ENCODE measurements around the gene MECR. TPM values are rescaled to one million over a fixed set of nuclear protein-coding genes. Genes with fewer than 3 reads are reported as not detected.

MECR gene
- total RNA-seq, 1 donor: 17.8 TPM

DNA sequence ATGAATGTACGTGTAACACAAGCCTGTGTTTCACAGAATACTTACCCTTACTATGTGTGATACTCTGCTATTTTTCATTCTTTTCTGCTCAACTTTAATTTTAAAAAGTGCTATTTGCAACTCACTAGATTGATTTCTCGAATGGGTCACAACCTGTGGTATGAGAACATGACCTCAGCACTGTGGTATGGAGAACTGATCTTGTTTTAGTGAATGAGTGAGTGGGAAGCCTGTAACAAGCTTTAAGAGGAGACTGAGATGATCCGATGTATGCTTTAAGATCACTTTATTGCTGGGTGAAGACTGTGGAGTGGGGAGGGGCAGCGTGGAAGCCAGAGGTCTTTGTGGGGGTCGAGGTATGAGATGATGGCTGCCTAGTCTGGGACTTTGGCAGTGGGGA lies 21.6 kb downstream of the MECR start:
- DNase-seq (ENCODE audit: low read depth in 2 of 3, low spot score in 2 of 3): no peak

GRCh38 chr1:29208442-29208841 lies 22.3 kb downstream of the MECR start:
- peak in 1 of 3 donors; percentile 32 for DNase-seq (ENCODE audit: low read depth in 2 of 3, low spot score in 2 of 3)

DNA sequence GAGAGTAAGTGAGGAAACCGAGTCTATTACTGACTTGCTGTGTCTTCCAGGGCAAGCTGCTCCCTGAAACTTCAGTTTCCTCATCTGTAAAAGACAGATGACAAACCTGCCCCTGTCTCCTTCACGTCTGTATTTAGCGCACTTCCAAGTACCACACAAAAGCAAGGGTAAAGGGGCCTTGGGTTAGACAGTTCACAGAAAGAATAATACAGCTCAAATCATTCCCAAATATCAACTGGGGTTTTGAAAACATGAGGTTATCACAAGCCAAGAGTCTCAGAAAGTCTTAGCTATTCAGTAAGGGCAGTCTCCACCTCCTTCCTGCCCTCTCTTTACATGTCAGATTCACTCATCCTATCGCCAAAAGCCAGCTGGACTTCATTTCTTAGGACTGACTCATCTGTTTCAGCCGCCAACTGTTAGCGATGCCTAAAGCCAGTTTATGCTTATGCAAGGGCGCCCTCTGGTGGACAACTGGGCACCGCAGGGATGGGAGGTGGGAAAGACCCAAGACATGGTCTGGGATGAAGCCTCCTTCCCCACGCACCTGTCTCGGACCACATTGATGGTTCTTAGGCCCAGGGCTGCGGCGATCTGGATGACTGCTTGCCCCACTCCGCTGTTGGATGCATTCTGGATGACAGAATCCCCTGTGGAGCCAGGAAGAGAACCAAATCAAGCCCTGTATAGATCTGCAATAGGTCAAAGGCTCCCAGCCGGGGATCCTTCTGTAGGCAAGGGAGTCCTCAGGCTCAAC lies 28.0 kb downstream of the MECR start:
- peak; percentile 81 to 94 (median 89) for DNase-seq (ENCODE audit: low read depth in 2 of 3, low spot score in 2 of 3)

DNA sequence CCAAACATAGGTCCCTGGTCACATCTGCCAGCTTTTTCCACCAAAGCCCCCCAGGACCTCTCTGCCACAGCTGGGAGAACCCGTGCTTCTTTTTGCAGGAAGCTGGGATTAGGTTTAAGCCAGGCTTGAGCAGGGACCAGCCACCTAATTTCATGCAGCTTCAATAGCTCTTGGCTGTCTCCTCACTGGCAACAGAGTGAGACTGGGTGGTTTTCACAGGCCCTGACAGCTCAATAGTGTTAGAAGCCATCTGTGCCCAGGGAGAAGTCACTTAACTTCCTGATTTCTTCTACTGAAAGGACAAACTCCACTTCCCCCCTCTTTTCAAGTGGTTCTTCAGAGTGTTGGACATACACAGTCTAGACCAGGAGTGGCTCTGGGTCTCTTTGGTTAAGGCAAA lies 28.7 kb downstream of the MECR start:
- DNase-seq (ENCODE audit: low read depth in 2 of 3, low spot score in 2 of 3): peak in 1 of 3 donors; percentile 54

- DNase-seq (ENCODE audit: low read depth in 2 of 3, low spot score in 2 of 3): no peak
These were observed 29.1 kb downstream of the MECR start for GRCh38 chr1:29201595-29202051.

GRCh38 chr1:29200906-29201594 lies 29.7 kb downstream of the MECR start:
- no peak for DNase-seq (ENCODE audit: low read depth in 2 of 3, low spot score in 2 of 3)

- no peak for DNase-seq (ENCODE audit: low read depth in 2 of 3, low spot score in 2 of 3)
These were observed 32.7 kb downstream of the MECR start for GRCh38 chr1:29197993-29198392.

- peak in 2 of 3 donors; percentile 51 to 67 for DNase-seq (ENCODE audit: low read depth in 2 of 3, low spot score in 2 of 3)
These were observed 33.2 kb downstream of the MECR start for GRCh38 chr1:29197590-29197924.

- DNase-seq (ENCODE audit: low read depth in 2 of 3, low spot score in 2 of 3): no peak
These were observed 33.7 kb downstream of the MECR start for GRCh38 chr1:29196863-29197589.

DNA sequence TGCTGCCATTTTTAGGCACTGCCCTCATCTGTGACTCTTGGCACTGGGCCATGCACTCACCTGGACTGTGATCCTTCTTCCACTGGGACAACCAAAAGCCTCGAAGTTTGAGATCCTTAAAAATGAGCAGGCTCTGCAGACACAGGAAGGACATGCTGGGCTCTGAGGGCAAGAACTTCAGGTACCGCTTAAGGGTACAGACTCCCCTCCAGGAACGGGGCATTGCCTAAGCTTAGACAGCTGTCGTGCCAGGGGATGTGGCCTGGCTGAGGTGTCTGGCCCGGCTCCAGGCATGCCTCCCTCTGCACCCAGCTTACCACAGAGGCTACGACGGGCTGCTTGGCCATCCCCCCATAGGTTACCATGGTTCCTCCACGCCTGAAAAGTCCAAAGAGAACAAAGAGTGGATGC lies 34.8 kb downstream of the MECR start:
- DNase-seq (ENCODE audit: low read depth in 2 of 3, low spot score in 2 of 3): peak in 2 of 3 donors; percentile 58 to 87

DNA sequence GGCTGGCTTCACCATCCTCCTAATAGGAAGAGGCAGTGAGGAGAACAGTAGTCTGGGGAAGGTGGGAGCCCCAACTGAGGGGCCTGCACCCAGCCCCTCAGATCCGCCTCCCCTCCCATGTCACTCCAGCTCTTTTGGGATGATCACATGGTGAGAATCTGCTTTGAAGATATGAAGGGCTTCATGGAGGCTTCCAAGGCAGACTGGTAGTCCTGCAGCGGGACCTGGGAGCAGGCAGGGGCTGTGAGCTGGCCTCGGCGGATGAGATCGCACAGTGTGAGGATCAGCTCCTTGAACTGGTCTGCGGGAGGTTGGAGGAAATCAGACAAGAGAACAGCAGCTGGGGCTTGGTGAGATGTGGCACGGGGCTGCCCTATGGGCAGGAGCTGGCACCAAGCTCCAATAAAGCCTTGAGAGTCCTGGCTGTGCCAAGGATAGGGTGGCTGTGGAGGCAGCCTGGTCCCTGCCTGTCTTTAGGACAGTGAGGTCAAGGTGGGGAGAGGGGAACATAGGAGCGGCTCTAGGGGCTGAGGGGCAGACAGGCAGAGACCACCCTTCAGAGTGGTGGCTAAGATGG lies 36.8 kb downstream of the MECR start:
- no peak for DNase-seq (ENCODE audit: low read depth in 2 of 3, low spot score in 2 of 3)

DNA sequence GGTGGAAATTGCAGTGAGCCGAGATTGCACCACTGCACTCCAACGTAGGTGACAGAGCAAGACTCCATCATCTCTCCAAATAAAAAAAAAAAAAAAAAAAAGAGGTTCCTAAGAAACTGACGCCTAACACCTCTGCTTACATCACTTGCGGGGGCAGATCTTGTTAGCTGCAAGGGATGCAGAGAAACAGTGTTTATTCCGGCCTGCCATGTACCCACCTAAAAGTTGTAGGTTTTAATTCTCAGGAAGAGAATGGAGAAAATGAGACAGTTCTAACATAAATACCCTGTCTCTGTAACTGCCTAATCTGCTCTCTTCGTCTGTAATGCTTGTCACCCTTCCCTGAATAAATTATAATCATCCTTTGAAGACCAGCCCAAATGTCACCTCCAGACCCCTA lies 40.0 kb downstream of the MECR start:
- no peak for DNase-seq (ENCODE audit: low read depth in 2 of 3, low spot score in 2 of 3)

- DNase-seq (ENCODE audit: low read depth in 2 of 3, low spot score in 2 of 3): no peak
These were observed 44.0 kb downstream of the MECR start for GRCh38 chr1:29186707-29187106.

DNA sequence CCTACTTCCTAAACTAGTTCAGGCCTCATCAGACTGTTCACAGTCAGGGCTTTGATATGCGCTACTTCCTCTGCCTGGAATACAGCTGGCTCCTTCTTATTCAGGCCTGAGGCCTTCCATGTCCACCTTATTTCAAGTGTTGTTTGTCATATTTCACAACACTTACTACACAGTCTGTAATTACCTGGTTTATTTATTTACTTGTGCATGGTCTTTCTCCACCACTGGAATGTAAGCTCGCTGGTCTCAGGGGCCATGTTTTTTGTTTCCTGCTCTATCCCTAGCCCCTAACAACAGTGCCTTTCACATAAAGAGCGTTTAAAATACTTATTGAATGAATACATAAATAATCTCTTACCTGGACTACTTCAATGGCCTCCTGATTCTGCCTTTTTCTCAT lies 44.5 kb downstream of the MECR start:
- DNase-seq (ENCODE audit: low read depth in 2 of 3, low spot score in 2 of 3): no peak

GRCh38 chr1:29183287-29183686 lies 47.4 kb downstream of the MECR start:
- DNase-seq (ENCODE audit: low read depth in 2 of 3, low spot score in 2 of 3): no peak

DNA sequence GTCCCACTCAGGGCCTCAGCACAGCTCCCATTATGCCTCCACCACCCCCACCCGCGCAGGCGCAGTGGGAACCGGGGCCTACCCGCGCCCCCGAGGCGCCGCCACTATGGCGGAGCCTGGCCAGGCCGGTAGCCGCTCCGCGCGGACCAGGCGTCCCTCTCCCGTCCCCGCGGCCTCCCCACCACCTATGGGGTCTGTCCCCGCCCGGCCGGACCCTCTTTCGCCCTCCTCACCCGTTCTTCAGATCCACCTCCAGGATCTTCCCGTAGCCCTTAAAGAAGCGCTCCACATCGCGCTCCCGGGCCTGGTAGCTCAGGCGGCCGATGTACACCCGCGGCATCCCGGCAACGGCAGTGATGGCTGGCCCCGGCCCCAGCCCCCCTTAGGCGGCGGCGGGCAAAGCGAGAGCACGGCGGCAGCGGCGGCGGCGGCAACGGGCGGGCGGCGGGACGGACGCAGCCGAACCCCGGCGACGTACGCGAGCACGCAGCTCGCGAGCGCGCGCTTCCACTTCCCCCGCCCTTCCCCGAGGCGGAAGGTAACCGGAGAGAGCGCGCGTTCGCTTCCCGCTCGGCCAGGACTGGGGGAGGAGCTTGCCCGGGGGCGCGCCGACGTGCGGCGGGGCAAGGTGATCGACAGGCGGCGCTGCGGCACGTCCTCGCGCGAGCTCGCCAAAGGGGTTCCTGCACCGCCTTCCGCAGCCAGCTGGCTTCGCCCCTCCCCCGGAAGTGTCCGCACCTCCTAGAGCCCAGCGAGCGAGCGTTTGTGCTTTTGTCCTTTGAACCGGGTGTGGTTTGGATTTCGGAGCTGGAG lies 49.1 kb downstream of the MECR start, which contains the start of gene SRSF4:
SRSF4 (minus strand) TSS at position 488 of the 813 bp plus-strand sequence; CDS start at position 340, 148 bp downstream.
- peak; percentile 96 to 98 (median 98) for DNase-seq (ENCODE audit: low read depth in 2 of 3, low spot score in 2 of 3)

GRCh38 chr1:29180497-29181412 lies 50.0 kb downstream of the MECR start:
- DNase-seq (ENCODE audit: low read depth in 2 of 3, low spot score in 2 of 3): no peak

DNA sequence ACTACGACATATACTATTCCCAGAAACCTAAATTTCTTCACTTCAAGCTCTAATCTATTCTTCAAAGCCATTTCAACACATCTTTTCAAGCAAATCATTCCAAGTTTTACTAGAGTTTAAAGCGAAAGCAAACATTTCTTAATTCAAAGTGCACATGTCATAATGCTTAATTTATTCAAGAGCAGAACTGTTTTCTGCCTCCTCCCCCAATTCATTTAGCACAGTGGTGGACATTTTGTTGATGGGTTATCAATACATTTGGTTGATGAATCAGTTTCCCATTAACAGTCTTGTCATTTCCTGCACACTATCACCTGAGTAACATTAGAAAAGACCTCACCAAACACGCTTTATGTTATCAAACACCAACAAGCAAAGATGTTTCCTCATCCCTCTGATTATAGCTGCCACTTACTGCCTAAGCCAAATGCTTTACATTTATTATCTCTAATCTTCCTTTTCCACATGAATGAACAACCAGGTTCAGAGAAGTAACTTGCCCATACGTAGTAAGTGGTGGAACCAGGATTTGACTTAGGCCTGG lies 51.0 kb downstream of the MECR start:
- DNase-seq (ENCODE audit: low read depth in 2 of 3, low spot score in 2 of 3): peak in 1 of 3 donors; percentile 18

Data from hematopoietic multipotent progenitor cell (in vitro differentiated cells).